GM12878 (cell line): Measurements from ENCODE around the gene CCDC127. TPM values are rescaled to one million over a fixed set of nuclear protein-coding genes. Genes with fewer than 3 reads are reported as not detected.

Source experiments
- ATAC-seq: fragments of 200-7000 bp; cut with Tn5 transposase; 3 replicates; pipeline ENCODE4 v1.9.1; 2020; ENCODE audit warnings: mild to moderate bottlenecking, moderate library complexity
- BruUV-seq: library from RNA; stranded (reverse); fragments of 400-500 nt; replicated peaks from 2 replicates; lab custom pipeline; 2021; lab: Mats Ljungman, UMichigan
- CTCF ChIA-PET: fragments of 300-600 bp; sonication (Branson Sonifier 250); formaldehyde crosslinking; extraction: SDS; loops from one replicate; lab custom pipeline; 2021; ENCODE audit warnings: inconsistent platforms; lab: Yijun Ruan, JAX
- POLR2A ChIA-PET: fragments of 350-600 bp; formaldehyde crosslinking; extraction: SDS; loops from one replicate; lab custom pipeline; 2021; ENCODE audit warnings: inconsistent platforms; lab: Charles Lee
- RAD21 ChIA-PET: fragments of 300-600 bp; sonication (Branson Sonifier 250); formaldehyde crosslinking; loops from one replicate; lab custom pipeline; 2023; ENCODE audit warnings: antibody characterized with exemption; ENCODE audit not compliant: unreplicated experiment; lab: Charles Lee
- SMC1A ChIA-PET: fragments of 300-600 bp; sonication (Branson Sonifier 250); formaldehyde crosslinking; loops from one replicate; lab custom pipeline; 2023; ENCODE audit not compliant: unreplicated experiment, uncharacterized antibody; lab: Charles Lee
- DNase-seq: peaks from one replicate; pipeline ENCODE4 v3.0.0-alpha.2; 2011; ENCODE audit warnings: low read depth, low spot score
- FAIRE-seq: peaks from 3 replicates; lab custom pipeline; 2011; peaks lifted over from hg19 to GRCh38; lab: Jason Lieb, UNC
- H2AFZ ChIP-seq: 2 replicates; pipeline ENCODE4 v1.6.0; 2011; ENCODE audit warnings: low read depth, low read length, control low read depth; ENCODE audit not compliant: control insufficient read depth
- H3K27ac ChIP-seq: 2 replicates; pipeline ENCODE4 v1.5.1; 2011; ENCODE audit warnings: control low read depth; ENCODE audit not compliant: control insufficient read depth, insufficient read depth
- H3K27me3 ChIP-seq, 2 experiments: replicated peaks in 1 of 2; 2 replicates each; pipeline versions ENCODE4 v1.6.0 to v1.6.1; 2011; ENCODE audit warnings: low read length in 1 of 2; ENCODE audit not compliant: control insufficient read depth in 2 of 2, insufficient read depth in 2 of 2
- H3K36me3 ChIP-seq, 2 experiments: 2 replicates each; pipeline ENCODE4 v1.5.1; 2011; ENCODE audit warnings: low read length in 1 of 2; ENCODE audit not compliant: control insufficient read depth in 2 of 2, insufficient read depth in 2 of 2
- H3K4me1 ChIP-seq: 2 replicates; pipeline ENCODE4 v1.6.1; 2011; ENCODE audit warnings: mild to moderate bottlenecking, low read length, moderate library complexity, mixed read lengths; ENCODE audit not compliant: control insufficient read depth, insufficient read depth
- H3K4me2 ChIP-seq: 2 replicates; pipeline ENCODE4 v1.6.0; 2011; ENCODE audit warnings: control low read depth; ENCODE audit not compliant: control insufficient read depth, insufficient read depth
- H3K4me3 ChIP-seq: fragments of 200-600 bp; sonication (generic); 2 replicates; pipeline ENCODE4 v1.5.1; 2016
- H3K79me2 ChIP-seq: 2 replicates; pipeline ENCODE4 v1.6.0; 2011; ENCODE audit warnings: low read length; ENCODE audit not compliant: control insufficient read depth, insufficient read depth
- H3K9ac ChIP-seq: 2 replicates; pipeline ENCODE4 v1.8.0; 2011; ENCODE audit warnings: low read length, control low read depth, mixed read lengths; ENCODE audit not compliant: control insufficient read depth, insufficient read depth
- H3K9me3 ChIP-seq: replicated peaks from 3 replicates; pipeline ENCODE4 v1.5.1; 2011; ENCODE audit warnings: mild to moderate bottlenecking, low read length; ENCODE audit not compliant: control insufficient read depth, insufficient read depth
- H4K20me1 ChIP-seq: 2 replicates; pipeline ENCODE4 v1.6.0; 2011; ENCODE audit not compliant: control insufficient read depth, insufficient read depth
- ASH2L ChIP-seq: fragments of 300-600, 200-600 bp; sonication (generic); IDR thresholded peaks from 2 replicates; pipeline ENCODE4 v1.6.1; 2017; ENCODE audit warnings: low read depth, mild to moderate bottlenecking, borderline replicate concordance
- CEBPB ChIP-seq, 2 experiments: fragments of 150-350 bp in 1 of 2; IDR thresholded peaks; 2 replicates each; pipeline ENCODE4 v1.6.1; 2012 to 2014; ENCODE audit warnings: low read depth in 2 of 2, low read length in 2 of 2, borderline replicate concordance in 1 of 2, inconsistent platforms in 1 of 2
- ELK1 ChIP-seq: IDR thresholded peaks from 2 replicates; pipeline ENCODE4 v1.6.1; 2012; ENCODE audit warnings: low read depth, low read length, improper control_type of control experiment
- ESRRA ChIP-seq: IDR thresholded peaks from 2 replicates; pipeline ENCODE4 v1.6.1; 2012; ENCODE audit warnings: mild to moderate bottlenecking, low read length, improper control_type of control experiment
- IKZF2 ChIP-seq, 2 experiments: fragments of 450-650 bp; IDR thresholded peaks; 2 replicates each; pipeline ENCODE4 v1.6.1; 2017; ENCODE audit warnings: mild to moderate bottlenecking in 2 of 2, moderate library complexity in 2 of 2
- LARP7 ChIP-seq: fragments of 450-650 bp; IDR thresholded peaks from 2 replicates; pipeline ENCODE4 v1.6.1; 2017; ENCODE audit warnings: mild to moderate bottlenecking
- MTA3 ChIP-seq: IDR thresholded peaks from 2 replicates; pipeline ENCODE4 v1.6.1; 2012; ENCODE audit warnings: low read length, inconsistent platforms, borderline replicate concordance
- NBN ChIP-seq: fragments of 450-650 bp; IDR thresholded peaks from 2 replicates; pipeline ENCODE4 v1.6.1; 2016
- NRF1 ChIP-seq: conservative IDR thresholded peaks from 2 replicates; pipeline ENCODE4 v1.6.1; 2011; ENCODE audit warnings: mild to moderate bottlenecking, low read depth, low read length, improper control_type of control experiment
- POLR2AphosphoS2 ChIP-seq: IDR thresholded peaks from 2 replicates; pipeline ENCODE4 v1.6.1; 2011; ENCODE audit warnings: low read depth, mild to moderate bottlenecking, low read length, improper control_type of control experiment, moderate library complexity
- POLR2AphosphoS5 ChIP-seq: IDR thresholded peaks from 2 replicates; pipeline ENCODE4 v1.6.1; 2011; ENCODE audit warnings: mild to moderate bottlenecking, low read length, inconsistent platforms
- POU2F2 ChIP-seq: IDR thresholded peaks from 3 replicates; pipeline ENCODE4 v1.6.1; 2011; ENCODE audit warnings: low read depth, mild to moderate bottlenecking, low read length, borderline replicate concordance
- SIN3A ChIP-seq: IDR thresholded peaks from 2 replicates; pipeline ENCODE4 v1.6.1; 2012; ENCODE audit warnings: low read depth, low read length, improper control_type of control experiment
- WGBS: methylation state at CpG from one replicate; pipeline ENCODE4 v1.1.6; 2016; ENCODE audit warnings: low lambda C conversion rate; ENCODE audit not compliant: insufficient replicate concordance, insufficient coverage; ENCODE audit errors: missing lambda C conversion rate; 5-methylcytosine and 5-hydroxymethylcytosine counted together
- in situ Hi-C: fragments of 300-500 bp; cut with MboI; formaldehyde crosslinking; loops from 9 replicates; pipeline ENCODE4 v1.14.3; 2018; ENCODE audit warnings: mixed read lengths
- intact Hi-C: fragments of 100-400 bp; cut with micrococcal nuclease; formaldehyde crosslinking; loops from one replicate; pipeline ENCODE4 v1.14.2; 2022; ENCODE audit not compliant: unreplicated experiment
- polyA plus RNA-seq, 11 experiments: library from polyadenylated mRNA; depleted of rRNA in 4 of 11; unstranded in 6 of 11; stranded (reverse) in 5 of 11; fragments of >200 nt; fragmentation: Nextera tagmentation in 4 of 11; fragmentation: Illumina TruSeq in 1 of 11; extraction: Ambion mirVana in 4 of 11; extraction: Trizol in 1 of 11; gene quantifications; 1 replicate in 1 of 11; 2 replicates in 10 of 11; pipeline versions ENCODE4 v1.2.1 to v1.2.3, GENCODE V29; 2011 to 2016; ENCODE audit warnings: inconsistent platforms in 2 of 11, missing spikeins in 2 of 11, low read depth in 1 of 11
- total RNA-seq, 4 experiments: library from RNA; depleted of rRNA in 3 of 4; stranded (reverse); fragments of >200 nt in 3 of 4; fragmentation: Illumina TruSeq in 1 of 4; extraction: Trizol in 1 of 4; gene quantifications; 2 replicates each; pipeline versions ENCODE4 v1.2.1 to v1.2.3, GENCODE V29; 2013 to 2021

The CCDC127 gene
- total and polyA plus RNA-seq, 10 of the 15 experiments (the other 5 are each of a cell fraction or from before 2014, with no cell fraction given) = 1.9 to 6.9 (median 2.9) TPM

- intact Hi-C loops = no loop called here
- no peak overlapping the region for H3K9ac ChIP-seq
- TF ChIP-seq SIN3A (no peak), LARP7 (no peak), POLR2AphosphoS2 (no peak), MTA3 (no peak), POLR2AphosphoS5 (no peak), ELK1 (no peak), ASH2L (no peak), CEBPB (IDR thresholded peaks at IDR 0.05; ENCODE audit: borderline replicate concordance in 1 of 2, low read depth in 2 of 2, low read length in 2 of 2) (no peak), IKZF2 (IDR thresholded peaks at IDR 0.05) (no peak), ESRRA (no peak), POU2F2 (no peak), NBN (no peak), NRF1 (no peak)
- FAIRE-seq = no peak
- BruUV-seq = no TSS peak
- in situ Hi-C loops = no loop called here
- no peaks in the 10 kb centered on the region for H3K36me3 ChIP-seq
- ChIA-PET SMC1A (interaction anchor here (0.6 kb wide), 1 partner anchor 91 kb away, joined by 3 read pairs; no protein-coding TSS in a partner anchor), RAD21 (no interaction called here), CTCF (interaction anchor here (0.7 kb wide), 1 partner anchor 141 kb away, joined by 4 read pairs; no protein-coding TSS in a partner anchor), POLR2A (no interaction called here)
- no peak for ATAC-seq
- no peak overlapping the region for H3K4me3 ChIP-seq
- H4K20me1 ChIP-seq = no peaks in the 10 kb centered on the region; the same call in 1 of the 2 replicates
- H3K9me3 ChIP-seq = no peaks in the 10 kb centered on the region
- 29% methylated on average over 21 of the region's 21 CpGs for WGBS
- H3K27me3 ChIP-seq = no peaks in the 10 kb centered on the region; a peak in 3 of 4 replicates
- no peak overlapping the region for H3K27ac ChIP-seq
- H3K4me2 ChIP-seq = no peak overlapping the region
- no peaks in the 10 kb centered on the region for H3K79me2 ChIP-seq
- no peak overlapping the region for H2AFZ ChIP-seq
- DNase-seq = no peak
- peaks cover 13% of the 10 kb centered on the region for H3K4me1 ChIP-seq
Observed at GRCh38 chr5:185095-186070, 32.6 kb downstream of the CCDC127 start.
